Activated CD4-positive, alpha-beta T cell treated with anti-CD3 and anti-CD28 coated beads for 48 hours (primary cell): ENCODE measurements around the gene C5orf47.

Experiments used
- DNase-seq: peaks from one replicate; pipeline ENCODE4 v3.0.0-alpha.2; 2020

The C5orf47 gene

DNA sequence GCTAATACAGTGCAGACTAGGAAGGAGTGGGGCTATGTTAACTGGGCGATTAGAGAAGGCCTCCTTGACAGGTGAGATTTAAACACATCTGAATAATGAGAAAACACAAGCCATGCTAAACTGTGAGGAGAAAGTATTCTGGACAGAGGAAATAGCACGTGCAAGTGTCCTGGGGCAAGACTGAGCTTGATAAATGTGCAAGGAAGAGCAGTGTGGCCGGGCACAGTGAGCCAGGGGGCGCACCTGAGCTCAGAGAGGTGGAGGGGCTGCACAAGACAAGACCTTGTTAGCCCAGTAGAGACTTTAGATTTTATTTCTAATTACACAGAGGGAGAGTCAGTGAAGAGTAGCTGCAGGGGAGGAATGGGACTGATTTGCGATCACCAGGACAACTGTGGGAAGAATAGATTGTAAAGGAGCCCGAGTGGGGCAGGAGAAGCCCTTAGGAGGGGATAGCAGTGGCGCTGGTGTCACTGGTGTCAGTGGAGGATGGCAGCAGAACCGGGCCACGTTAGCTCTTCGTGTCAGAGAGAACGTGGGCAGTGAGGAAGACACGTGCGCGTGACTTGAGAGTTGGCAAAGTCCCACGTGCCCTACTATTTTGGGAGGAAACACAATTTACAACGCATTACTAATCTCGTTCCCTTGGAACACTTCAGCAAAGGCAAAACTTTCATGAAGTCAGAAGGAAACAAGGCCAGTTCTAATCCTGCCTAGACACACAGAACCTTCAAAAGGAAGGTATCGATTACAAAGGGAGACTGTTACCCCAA, 17.9 kb upstream of the C5orf47 start:
- no peak for DNase-seq

DNA sequence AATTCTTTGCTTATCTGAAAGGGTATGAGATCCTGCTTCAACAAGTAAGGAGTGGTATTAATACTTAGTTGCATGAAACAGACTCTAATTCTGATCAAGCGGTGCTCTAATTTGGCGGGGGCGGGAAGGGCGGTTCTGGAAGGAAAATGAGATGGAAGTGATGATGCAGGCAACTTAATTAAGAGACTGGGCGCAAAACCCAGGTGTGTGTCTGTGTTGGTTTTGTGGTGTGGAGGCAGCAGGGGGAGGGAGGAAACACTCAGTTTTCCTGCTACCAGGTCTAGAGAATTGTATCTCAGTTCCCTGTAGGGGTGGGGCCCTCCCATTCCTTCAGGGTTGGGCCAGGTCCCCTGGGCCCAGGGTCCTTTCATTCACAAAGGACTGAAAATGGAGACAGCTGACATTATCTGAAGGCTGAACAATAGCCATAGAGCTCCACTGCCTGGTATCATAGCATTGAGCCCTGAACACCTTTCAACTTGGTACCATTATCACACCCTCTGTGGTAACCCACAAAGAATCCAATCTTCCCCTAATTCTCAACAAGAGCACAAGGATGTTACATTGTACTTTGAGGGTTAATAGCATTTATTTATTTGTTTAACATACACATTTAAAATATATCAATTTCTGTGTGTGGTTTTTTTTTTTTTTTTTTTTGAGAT, 17.2 kb upstream of the C5orf47 start:
- no peak for DNase-seq

DNA sequence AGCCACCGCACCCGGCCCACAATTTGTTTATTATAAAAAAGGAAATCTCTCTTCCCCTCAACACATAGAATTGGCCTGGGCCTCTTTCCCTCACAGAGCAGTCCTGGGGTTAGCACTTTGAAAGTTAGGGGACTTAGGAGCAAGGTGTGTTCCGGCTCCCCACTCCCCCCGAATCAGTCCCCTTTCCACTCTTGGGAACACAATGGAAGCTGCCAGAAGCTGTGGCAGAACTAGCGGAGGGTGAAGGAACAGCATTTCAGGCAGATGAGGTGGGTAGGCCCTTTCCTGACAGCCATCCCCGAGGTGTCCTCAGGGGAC, 16.4 kb upstream of the C5orf47 start:
- no peak for DNase-seq

DNA sequence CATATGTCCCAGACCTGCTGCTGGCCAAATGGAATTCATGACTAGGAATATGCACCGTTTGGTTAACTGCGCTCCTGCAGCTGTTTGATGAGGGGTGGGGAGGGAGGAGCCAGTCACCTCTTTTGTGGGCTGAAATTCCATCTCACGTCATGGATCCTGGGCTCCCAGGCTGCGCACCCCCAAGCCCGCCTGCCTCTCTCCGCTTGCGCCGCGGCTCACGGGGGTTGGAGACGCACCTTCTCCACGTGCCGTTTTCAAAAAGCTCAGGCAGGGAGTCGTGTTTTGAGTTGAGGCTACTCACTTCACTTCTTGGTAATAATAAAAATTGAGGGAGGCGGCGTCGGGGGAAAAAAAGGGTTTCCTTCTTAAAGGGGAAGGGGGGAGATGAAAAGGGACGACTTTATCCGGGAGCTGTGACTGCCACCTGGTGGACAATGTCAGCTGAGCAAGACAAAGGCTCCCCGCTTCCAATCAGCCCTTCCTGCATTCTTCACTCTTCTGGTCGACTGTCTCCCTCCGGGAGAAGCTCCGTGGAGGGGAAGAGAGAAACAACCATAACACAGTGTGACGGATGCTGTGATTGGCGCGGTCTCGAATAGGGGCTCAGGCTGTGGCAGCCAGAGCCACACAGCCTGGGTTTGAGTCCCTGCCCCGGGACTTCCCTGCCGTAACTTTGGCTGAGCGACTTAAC, 15.9 kb upstream of the C5orf47 start:
- peak; percentile 86 for DNase-seq

DNA sequence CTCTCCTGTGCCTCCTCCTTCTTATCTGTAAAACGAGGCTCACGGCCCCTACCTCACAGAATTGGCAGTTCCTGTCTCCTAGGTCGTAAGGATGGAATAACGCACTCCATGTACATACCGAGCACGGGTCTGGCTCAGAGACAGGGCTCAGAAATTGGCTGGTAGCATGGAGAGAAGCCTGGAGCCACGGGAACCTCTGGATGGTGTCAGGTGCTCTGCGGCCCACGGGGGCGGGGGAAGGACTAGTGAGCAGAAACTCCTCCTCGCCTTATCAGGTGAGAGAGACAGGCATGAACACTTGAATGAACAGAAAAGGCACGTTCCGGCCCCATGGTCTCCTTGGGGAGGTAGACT, 15.4 kb upstream of the C5orf47 start:
- peak; percentile 31 for DNase-seq

DNA sequence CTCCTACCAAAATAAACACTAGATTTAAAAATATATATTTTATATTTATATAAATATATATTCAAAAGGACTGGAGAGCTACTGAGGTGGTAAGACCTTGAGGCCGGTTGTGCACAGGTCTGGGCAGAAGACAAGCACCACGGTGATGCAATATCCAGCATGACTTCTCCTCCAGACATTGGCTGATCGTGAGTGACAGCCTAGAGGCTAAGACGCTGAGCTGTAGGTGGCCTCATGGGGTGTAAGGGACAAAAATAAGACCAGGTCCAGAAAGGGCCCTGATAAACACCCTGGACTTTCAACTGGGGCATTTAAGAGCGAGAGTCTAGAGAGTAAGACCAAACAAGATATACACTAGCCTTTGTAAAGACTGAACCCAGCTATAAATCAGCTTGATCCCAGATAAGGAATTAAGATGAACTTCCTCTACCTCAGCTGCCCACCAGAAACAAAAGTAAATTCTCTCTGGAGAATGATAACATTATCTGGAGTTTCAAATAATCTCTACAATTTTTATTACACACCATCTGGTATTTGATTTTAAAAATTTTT, 14.2 kb upstream of the C5orf47 start:
- no peak for DNase-seq

DNA sequence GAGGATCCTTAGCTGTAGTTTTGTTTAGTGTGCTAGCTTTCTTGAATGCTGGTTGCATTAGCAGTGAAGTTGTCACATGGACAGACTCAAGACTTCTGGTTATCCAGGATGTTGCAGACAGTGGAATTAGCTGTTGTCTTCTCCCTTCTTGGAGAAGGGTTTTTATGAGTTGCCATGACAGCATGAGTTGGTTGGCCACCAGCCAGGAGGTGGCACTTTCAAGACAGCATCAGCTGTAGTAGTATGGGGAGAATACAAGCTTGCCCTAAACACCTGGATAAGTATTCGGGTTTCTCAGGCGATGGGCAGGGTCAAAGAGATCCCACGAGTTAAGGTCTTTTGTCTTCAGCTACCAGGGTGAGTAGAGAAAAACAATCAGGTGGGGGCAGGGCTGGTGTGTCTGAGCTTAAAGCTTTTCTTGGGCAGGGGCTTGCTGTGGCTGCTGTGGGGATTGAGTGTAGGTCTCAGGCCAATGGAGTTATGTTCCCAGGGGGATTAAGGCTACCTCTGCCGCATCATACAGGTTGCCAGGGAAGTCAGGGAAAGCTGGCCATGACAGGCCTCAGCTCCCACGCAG, 7.7 kb upstream of the C5orf47 start:
- DNase-seq = no peak

DNA sequence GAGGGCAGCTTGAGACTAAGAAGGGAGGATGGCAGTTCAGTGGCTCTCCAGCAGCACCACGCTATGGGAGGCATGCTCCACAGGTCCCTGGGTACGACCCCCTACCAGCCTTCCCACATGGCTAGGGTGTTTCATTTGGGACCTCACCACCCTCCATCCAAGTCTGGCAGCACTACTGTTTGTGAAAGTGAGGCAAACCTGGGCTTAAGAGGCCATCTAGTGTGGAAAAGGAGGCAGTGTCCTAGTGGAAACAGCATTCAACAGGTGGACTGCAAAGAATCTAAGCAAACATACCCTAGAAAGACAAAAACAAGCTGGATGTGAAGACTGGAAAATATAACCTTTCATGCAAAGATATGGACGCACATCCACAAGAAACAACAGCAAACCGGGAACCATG, 4.8 kb upstream of the C5orf47 start:
- no peak for DNase-seq

DNA sequence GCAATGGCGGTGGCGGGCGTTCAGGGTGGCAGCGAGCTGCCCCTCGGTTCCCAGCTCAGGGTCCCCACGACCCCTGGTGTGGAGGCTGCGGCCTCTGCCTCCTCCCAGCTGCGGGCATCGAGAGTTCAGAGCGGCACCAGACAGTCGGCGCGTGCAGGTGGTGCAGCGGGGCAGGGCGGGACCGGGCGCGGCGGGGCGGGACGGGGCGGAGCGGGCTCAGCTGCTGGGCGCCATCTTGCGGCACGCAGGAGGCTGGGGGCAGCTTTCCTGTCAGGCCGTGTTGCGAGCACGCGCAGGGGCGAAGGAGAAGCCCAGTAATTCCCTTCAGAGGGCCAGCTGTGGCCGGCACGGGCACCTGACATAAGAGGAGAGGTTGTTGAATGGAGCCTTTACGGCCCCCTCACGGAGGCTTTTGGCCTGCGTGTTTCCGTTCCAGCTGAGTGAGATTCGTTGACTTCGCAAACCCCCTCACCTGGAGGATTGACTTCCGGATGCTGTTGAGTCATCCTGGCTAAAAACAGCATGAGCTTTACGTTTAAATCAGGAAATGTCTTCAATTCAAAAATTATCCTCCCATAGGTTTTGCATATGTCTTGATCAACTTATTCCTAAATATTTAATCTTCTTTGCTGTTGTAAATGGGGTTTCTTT, 587 bp downstream of the C5orf47 start:
- DNase-seq = no peak

DNA sequence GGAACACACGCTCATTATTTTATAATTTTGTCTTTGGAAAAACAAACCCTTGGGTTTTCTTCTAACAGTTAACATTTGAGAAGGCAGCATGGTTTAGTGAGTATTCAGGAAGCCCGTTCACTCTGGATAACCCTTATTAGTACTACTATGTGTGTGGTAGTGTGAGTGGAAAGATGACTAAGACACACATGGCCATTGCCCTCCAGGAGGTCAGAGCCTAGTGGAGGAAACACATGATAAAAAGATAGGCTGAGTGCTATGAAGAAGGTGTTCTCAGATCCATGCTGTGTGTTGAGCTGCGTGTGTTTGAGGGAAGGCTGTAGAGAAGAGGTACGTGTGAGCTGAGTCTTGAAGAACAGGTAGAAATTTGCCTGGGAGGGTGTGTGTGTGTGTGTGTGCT, 8.4 kb downstream of the C5orf47 start:
- DNase-seq = no peak

DNA sequence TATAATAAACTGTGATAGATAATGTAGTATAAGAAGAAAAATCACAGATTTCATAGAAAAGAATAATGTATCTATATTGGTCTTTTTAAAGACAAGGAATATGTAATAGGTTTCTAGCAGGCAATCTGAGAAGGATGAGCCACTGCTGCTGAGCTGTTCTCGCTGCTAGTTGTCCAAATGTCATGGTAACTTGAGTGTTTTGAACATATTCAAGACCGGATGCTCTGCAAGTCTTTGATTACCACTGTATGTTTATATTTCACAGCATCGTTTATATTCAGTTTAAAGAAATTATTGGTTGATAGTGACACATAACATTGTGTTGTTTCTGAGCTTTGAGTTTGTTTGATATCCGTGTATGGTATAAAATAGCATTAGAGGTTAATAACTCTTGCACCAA, 9.6 kb downstream of the C5orf47 start:
- DNase-seq = no peak

DNA sequence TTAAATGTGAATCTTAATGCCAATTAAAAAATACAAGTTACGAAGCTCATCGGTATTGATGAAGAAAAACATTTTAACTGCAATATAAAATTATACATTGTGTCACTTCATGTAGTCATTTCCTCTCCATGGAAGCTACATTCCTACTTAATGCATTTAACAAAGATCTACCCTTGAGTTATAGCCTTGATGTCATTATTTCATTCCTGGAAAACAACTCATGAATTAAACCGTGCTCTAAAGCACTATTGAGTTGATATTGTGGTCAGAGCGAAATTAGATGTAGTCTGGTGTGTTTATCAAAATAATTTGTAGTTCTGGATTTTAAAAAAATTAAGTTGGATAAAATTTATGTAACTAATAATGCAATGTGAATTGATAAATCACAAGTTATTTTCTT, 11.1 kb downstream of the C5orf47 start:
- DNase-seq = no peak

DNA sequence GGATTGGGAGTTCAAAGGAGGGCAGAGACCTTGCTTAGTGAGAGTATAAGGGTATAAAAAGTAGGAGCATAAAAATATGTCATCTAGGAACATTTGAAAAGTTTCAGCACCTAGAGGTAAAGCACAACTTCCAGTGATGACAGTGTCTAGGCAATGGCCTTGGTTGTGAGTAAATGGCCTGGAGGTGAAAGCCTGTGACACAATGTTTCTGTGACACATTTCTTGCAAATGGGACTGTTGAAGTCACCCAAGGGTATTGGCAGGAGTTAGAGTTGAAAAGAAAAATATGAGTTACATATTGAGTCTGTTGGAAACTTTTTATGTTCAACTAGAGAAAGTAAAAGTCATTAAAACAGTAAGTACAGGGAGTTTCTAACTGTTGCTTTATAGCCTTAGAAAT, 14.8 kb downstream of the C5orf47 start:
- DNase-seq = peak; percentile 8

DNA sequence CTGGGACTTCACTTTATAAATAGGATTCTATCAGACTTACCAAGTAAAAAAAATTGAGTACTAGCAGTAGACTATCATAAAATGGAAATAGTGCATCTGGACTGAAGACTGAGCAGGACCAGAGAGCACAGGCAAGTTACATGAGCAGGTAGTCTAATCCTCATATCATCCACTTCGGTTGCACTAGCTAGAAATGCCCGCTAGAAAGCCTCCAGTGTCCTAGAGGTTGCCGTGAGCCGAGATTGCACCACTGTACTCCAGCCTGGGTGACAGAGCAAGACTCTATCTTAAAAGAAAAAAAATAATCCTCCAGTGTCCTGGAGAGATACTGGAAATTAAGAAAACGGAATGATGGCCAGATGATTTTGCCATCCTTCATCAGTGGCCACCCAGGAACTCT, 20.0 kb downstream of the C5orf47 start:
- DNase-seq = no peak

DNA sequence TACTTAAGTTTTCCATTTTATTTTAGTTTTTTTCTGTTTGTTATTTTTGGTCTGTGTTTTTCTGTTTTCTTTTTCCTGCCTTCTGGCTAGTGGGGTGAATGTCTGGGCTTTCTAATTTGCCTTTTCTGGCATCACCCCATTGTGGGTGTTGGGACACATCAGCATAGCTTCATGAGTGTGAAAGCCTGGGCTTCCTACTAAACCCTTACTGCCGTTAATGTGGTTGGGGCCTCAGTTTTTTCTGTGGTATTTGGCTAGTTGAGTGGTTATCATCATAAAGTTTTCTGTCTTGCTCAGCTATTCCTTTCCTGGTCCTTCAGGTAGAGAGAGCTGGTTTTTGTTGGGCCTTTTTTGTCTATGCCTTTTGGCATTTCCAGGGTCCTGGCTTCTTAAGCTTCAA, 21.4 kb downstream of the C5orf47 start:
- DNase-seq = no peak

DNA sequence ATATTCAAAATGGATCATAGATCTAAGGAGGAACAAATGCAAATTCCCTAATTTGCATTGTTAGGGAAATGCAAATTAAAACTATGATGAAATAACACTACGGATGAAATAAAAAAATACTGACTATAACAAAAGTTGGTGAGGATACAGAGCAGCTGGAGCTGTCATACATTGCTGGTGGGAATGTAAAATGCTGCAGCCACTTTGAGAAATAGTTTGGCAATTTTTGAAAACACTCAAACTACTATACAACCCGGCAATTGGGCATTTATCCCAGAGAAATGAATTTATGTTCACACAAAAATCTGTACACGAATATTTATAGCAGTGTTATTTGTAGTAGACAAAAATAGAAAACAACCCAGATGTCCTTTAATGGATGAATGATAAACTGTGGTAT, 22.5 kb downstream of the C5orf47 start:
- no peak for DNase-seq

DNA sequence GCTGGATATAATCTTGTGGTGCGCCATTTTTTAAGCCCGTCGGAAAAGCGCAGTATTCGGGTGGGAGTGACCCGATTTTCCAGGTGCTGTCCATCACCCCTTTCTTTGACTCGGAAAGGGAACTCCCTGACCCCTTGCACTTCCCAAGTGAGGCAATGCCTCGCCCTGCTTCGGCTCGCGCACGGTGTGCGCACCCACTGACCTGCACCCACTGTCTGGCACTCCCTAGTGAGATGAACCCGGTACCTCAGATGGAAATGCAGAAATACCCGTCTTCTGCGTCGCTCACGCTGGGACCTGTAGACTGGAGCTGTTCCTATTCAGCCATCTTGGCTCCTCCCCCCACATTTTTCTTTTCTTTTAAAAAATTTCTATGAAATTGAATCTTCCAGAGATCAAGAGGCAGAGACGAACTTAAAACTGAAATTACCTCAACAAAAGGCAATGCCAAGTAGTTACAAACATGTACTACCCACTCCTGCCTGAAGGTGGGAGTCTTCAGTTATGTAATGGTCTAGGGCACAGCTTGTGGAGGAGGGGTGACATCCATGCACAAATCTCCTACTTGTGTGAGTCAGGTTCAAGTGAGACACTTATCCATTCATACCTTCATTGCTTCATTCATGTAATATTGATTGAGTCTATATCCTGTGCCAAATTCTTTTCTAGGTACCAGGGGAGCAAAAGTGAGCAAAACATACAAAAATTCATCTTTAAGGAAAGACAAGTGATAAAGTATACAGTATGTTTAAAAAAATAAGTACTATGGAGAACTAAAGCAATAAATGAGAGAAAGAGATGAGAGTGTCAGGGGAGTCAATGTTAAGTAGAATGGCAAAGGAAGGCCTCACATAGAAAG, 31.3 kb downstream of the C5orf47 start:
- peak; percentile 34 for DNase-seq

DNA sequence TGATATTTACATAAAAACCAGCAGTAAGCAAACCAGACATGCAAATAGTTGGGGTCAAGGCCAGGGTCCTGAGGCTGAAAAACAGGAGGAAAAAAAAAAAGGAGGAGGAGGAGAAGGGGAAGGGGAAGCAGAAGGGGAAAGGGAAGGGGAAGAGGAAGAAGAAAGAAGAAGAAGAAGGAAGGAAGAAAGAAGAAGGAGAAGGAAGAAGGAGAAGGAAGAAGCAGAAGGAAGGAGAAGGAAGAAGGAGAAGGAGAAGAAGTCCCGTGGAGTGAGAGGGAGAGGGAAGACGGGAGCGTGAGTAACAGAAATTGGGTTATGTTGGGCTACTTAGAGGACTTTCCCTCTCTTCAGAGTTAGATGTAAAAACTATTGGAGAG, 31.9 kb downstream of the C5orf47 start:
- DNase-seq = no peak

DNA sequence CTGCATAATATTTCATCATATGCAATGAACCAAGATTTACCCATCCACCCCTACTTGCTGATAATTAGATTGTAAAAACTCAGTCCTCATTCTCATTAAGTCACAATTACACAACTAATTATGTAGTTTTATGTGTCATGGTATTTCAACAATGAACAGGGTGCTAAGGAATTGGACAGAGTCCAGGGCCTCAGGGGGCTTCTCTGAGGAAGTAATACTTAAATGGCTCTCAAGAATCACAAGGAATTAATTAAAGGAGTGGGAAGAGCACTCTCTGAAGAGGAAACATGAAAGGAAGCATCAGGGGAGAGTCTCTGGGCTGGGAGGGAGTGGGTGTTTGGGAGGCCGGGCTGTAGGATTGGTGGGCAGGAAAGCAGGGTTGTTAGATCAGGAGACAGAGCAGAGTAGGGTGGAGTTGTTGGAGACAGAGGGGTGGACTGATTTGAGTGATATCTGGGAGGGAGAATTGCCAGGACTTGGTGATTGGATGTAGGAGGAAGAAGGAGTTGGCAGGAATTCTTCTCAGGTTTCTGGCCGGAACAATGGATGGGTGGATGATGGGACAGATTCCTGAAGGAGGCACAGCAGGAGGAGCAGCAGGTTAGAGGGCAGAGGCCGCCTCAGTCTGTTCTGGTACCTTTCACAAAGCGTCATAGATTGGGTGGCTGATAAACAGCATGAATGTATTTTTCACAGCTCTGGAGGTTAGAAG, 33.6 kb downstream of the C5orf47 start:
- DNase-seq = no peak

DNA sequence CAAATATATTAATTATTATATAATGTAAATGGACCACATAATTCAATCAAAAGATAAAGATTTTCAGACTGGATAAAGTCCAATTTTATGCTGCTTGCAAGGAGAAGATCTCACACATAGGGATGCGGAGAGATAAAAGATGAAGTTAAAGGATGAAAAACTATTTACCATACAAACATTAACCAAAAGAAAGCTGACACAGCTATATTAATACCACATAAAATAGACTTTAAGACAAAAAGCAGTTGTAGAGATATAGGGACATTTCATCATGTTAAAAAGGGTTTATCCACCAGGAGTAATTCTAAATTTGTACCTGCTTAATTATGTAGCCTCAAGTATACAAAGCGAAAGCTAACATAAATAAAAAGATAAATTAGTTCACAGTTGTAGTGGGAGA, 41.3 kb downstream of the C5orf47 start:
- DNase-seq = no peak

DNA sequence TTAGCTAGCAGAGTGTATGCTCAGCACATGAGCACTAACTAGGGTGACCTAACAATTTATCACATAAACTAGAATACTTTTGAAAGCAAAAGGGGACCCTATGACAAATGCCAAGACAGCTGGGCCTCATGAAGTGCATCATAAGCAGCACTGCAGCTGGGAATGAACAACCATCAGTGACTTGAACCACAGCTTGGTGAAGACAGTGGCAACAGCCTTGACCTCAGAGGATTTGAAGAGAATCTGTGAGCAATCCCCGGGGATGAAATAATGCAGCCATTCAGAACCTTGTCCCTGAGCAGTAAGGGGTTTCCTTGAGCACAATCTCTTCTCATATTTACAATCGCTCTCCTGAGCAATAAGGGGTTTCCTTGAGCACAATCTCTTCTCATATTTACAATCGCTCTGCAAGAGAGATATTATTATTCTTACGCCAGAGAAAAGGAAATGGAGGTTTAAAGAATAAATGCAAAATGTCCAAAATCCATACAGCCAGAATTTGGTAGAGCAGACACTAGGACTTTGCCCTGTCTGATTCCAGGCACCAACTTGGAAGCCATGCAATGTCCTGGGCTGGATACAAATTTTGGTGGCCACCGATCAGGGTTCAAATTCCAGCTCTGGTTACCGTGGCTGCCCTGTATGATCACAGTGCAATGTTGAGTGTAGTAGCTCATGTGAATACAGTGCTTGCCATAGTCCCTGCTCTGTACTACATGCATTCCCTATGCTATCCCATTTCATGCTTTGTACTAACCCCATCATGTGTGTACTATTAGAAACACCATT, 55.7 kb downstream of the C5orf47 start:
- DNase-seq = no peak
